Kidney tubule cell (primary cell): Measurements from ENCODE around the gene CADPS2.
"Not testable (repeated sequence)": the region's sequence is repeated elsewhere in the genome, so short reads cannot be mapped to it uniquely, and the experiment has no call there.

Experiments used
- DNase-seq: peaks from one replicate; pipeline ENCODE4 v3.0.0-alpha.2; 2018; ENCODE audit warnings: low spot score

The CADPS2 gene

GRCh38 chr7:122290476-122290875 lies 595.8 kb downstream of the CADPS2 start:
- no peak for DNase-seq

GRCh38 chr7:122289426-122289825 lies 596.8 kb downstream of the CADPS2 start:
- DNase-seq: no peak

- not testable (repeated sequence) for DNase-seq
These were observed 601.7 kb downstream of the CADPS2 start for GRCh38 chr7:122284608-122285007.

GRCh38 chr7:122273117-122273516 lies 613.1 kb downstream of the CADPS2 start:
- no peak for DNase-seq

GRCh38 chr7:122269241-122269640 lies 617.0 kb downstream of the CADPS2 start:
- peak; percentile 16 for DNase-seq
